ENCODE results near the gene DYNLT2.
"Not testable (repeated sequence)": the region's sequence is repeated elsewhere in the genome, so short reads cannot be mapped to it uniquely, and the experiment has no call there.

The DYNLT2 gene

GRCh38 chr6:169726963-169727362, 24.4 kb downstream of the DYNLT2 start:
- DNase-seq: no peak

- DNase-seq: no peak
These were observed 25.3 kb downstream of the DYNLT2 start for GRCh38 chr6:169726049-169726400.

GRCh38 chr6:169725125-169726048, 26.0 kb downstream of the DYNLT2 start:
- no peak for DNase-seq

GRCh38 chr6:169724494-169725124, 26.8 kb downstream of the DYNLT2 start, which contains the start of gene PHF10:
TSS of gene PHF10 (minus strand) at chr6:169724500. CDS start at chr6:169723931, 569 bp downstream.
- peak; percentile 60 for DNase-seq

- peak; percentile 35 for DNase-seq
These were observed 27.3 kb downstream of the DYNLT2 start for GRCh38 chr6:169723991-169724493.

GRCh38 chr6:169723200-169723909, 28.0 kb downstream of the DYNLT2 start:
- DNase-seq: peak; percentile 69

- DNase-seq: peak; percentile 45
These were observed 28.8 kb downstream of the DYNLT2 start for GRCh38 chr6:169722362-169723199.

GRCh38 chr6:169720207-169720855, 31.0 kb downstream of the DYNLT2 start:
- DNase-seq: no peak

GRCh38 chr6:169719117-169719516, 32.3 kb downstream of the DYNLT2 start:
- DNase-seq: no peak

GRCh38 chr6:169714595-169714994, 36.8 kb downstream of the DYNLT2 start:
- no peak for DNase-seq

GRCh38 chr6:169714178-169714577, 37.2 kb downstream of the DYNLT2 start:
- DNase-seq: no peak

- no peak for DNase-seq
These were observed 41.4 kb downstream of the DYNLT2 start for GRCh38 chr6:169710009-169710408.

GRCh38 chr6:169709293-169709692, 42.1 kb downstream of the DYNLT2 start:
- no peak for DNase-seq

GRCh38 chr6:169707772-169708171, 43.6 kb downstream of the DYNLT2 start:
- no peak for DNase-seq

- no peak for DNase-seq
These were observed 48.5 kb downstream of the DYNLT2 start for GRCh38 chr6:169702840-169703246.

GRCh38 chr6:169701954-169702839, 49.2 kb downstream of the DYNLT2 start, which contains the start of the genes C6orf120 and WDR27:
TSS of gene C6orf120 (plus strand) at chr6:169702126. CDS start at chr6:169702460, 334 bp downstream.
TSS of gene WDR27 (minus strand) at chr6:169702029. CDS start at chr6:169689005, 13,024 bp downstream.
- DNase-seq: peak; percentile 95

- no peak for DNase-seq
These were observed 49.9 kb downstream of the DYNLT2 start for GRCh38 chr6:169701311-169701953.

GRCh38 chr6:169700296-169700695, 51.1 kb downstream of the DYNLT2 start:
- no peak for DNase-seq

- not testable (repeated sequence) for DNase-seq
These were observed 54.3 kb downstream of the DYNLT2 start for GRCh38 chr6:169697115-169697514.

GRCh38 chr6:169695131-169695530, 56.2 kb downstream of the DYNLT2 start:
- DNase-seq: no peak
